Common myeloid progenitor, CD34-positive (primary cell): ENCODE measurements around the gene ADCY6.
A peak's percentile ranks its signal among the peaks of the same experiment; 100 is the strongest.

Experiments
- CTCF ChIA-PET: fragments of 350-600 bp; sonication (Branson Sonifier 250); formaldehyde crosslinking; loops from one replicate; lab custom pipeline; 2021; ENCODE audit warnings: antibody characterized with exemption; lab: Charles Lee
- POLR2A ChIA-PET: fragments of 350-600 bp; sonication (Branson Sonifier 250); formaldehyde crosslinking; loops from one replicate; lab custom pipeline; 2021; ENCODE audit warnings: antibody characterized with exemption; lab: Charles Lee
- DNase-seq, 3 donors: peaks; one replicate each; pipeline versions ENCODE4 v3.0.0 to v3.0.0-alpha.2; 2013
- H3K27ac ChIP-seq, 2 experiments: 1 replicate in 1 of 2; 2 replicates in 1 of 2; pipeline ENCODE4 v1.7.0; 2013; ENCODE audit warnings: inconsistent platforms in 2 of 2, low read length in 2 of 2, mild to moderate bottlenecking in 2 of 2, low read depth in 1 of 2, moderate library complexity in 1 of 2; ENCODE audit not compliant: severe bottlenecking in 2 of 2, insufficient read depth in 1 of 2, poor library complexity in 1 of 2
- H3K27me3 ChIP-seq, 5 experiments: replicated peaks in 2 of 5; 1 replicate in 3 of 5; 2 replicates in 2 of 5; pipeline versions ENCODE4 v1.6.1 to v1.7.0; 2013; ENCODE audit warnings: low read length in 4 of 5, mild to moderate bottlenecking in 2 of 5, moderate library complexity in 2 of 5, inconsistent platforms in 1 of 5; ENCODE audit not compliant: insufficient read depth in 5 of 5, control insufficient read depth in 4 of 5
- H3K36me3 ChIP-seq, 4 experiments: 1 replicate in 2 of 4; 2 replicates in 2 of 4; pipeline versions ENCODE4 v1.6.1 to v1.7.0; 2013; ENCODE audit warnings: low read length in 3 of 4, control low read depth in 1 of 4, mild to moderate bottlenecking in 1 of 4; ENCODE audit not compliant: control insufficient read depth in 4 of 4, insufficient read depth in 4 of 4
- H3K4me1 ChIP-seq, 4 experiments: 1 replicate in 3 of 4; 2 replicates in 1 of 4; pipeline versions ENCODE4 v1.6.1 to v1.7.1; 2013; ENCODE audit warnings: low read length in 3 of 4, mild to moderate bottlenecking in 3 of 4, control low read depth in 1 of 4, inconsistent platforms in 1 of 4, moderate library complexity in 1 of 4; ENCODE audit not compliant: control insufficient read depth in 4 of 4, insufficient read depth in 4 of 4; ENCODE audit errors: control extremely low read depth in 1 of 4
- H3K4me3 ChIP-seq, 7 experiments: 1 replicate in 4 of 7; 2 replicates in 3 of 7; pipeline versions ENCODE4 v1.5.1 to v1.7.0; 2013; ENCODE audit warnings: mild to moderate bottlenecking in 7 of 7, low read length in 6 of 7, moderate library complexity in 6 of 7, inconsistent platforms in 2 of 7, low read depth in 2 of 7, control low read depth in 1 of 7; ENCODE audit not compliant: insufficient read depth in 4 of 7, control insufficient read depth in 1 of 7; ENCODE audit errors: extremely low read depth in 1 of 7
- H3K9me3 ChIP-seq, 5 experiments: 1 replicate in 4 of 5; 2 replicates in 1 of 5; pipeline versions ENCODE4 v1.6.1 to v1.7.1; 2013; ENCODE audit warnings: low read length in 4 of 5, mild to moderate bottlenecking in 2 of 5, inconsistent platforms in 1 of 5, low read depth in 1 of 5, moderate library complexity in 1 of 5; ENCODE audit not compliant: control insufficient read depth in 4 of 5, insufficient read depth in 2 of 5; ENCODE audit errors: control extremely low read depth in 1 of 5
- whole genome bisulfite sequencing: methylation state at CpG from one replicate; pipeline ENCODE4 v1.1.5; 2013; ENCODE audit not compliant: insufficient coverage; 5-methylcytosine and 5-hydroxymethylcytosine counted together

Gene ADCY6

GRCh38 chr12:48822139-48822538 is 33.2 kb upstream of the ADCY6 start:
- no peaks in the 10 kb centered on the region for H3K9me3 ChIP-seq
- H3K27me3 ChIP-seq: peaks cover 0 to 6% (median 0%) of the 10 kb centered on the region in 5 experiments
- no peak overlapping the region for H3K27ac ChIP-seq
- 92% methylated on average over 2 of the region's 5 CpGs for WGBS
- H3K4me3 ChIP-seq: no peak overlapping the region
- H3K36me3 ChIP-seq: peaks cover 0 to 12% (median 0%) of the 10 kb centered on the region in 4 experiments
- DNase-seq: no peak
- POLR2A ChIA-PET: no interaction called here
- peaks cover 0 to 22% (median 16%) of the 10 kb centered on the region in 4 experiments for H3K4me1 ChIP-seq
- CTCF ChIA-PET: interaction anchor here (1.9 to 7.0 kb wide), 2 partner anchors 6 to 9 kb away, joined by 5 to 37 read pairs; no protein-coding TSS in a partner anchor

GRCh38 chr12:48819986-48820725 is 31.3 kb upstream of the ADCY6 start:
- no peak overlapping the region for H3K27ac ChIP-seq
- H3K27me3 ChIP-seq: peaks cover 0 to 9% (median 0%) of the 10 kb centered on the region in 5 experiments
- DNase-seq: no peak
- peaks cover 0 to 36% (median 28%) of the 10 kb centered on the region in 4 experiments for H3K4me1 ChIP-seq
- ChIA-PET CTCF (interaction anchor here (1.0 to 1.1 kb wide), 3 partner anchors 10 to 67 kb away, joined by 3 to 8 read pairs (median 7); partner anchors contain the start of gene DDX23), POLR2A (no interaction called here)
- H3K9me3 ChIP-seq: no peaks in the 10 kb centered on the region
- 100% methylated on average over 3 of the region's 5 CpGs for WGBS
- H3K4me3 ChIP-seq: no peak overlapping the region
- no peaks in the 10 kb centered on the region for H3K36me3 ChIP-seq

DNA sequence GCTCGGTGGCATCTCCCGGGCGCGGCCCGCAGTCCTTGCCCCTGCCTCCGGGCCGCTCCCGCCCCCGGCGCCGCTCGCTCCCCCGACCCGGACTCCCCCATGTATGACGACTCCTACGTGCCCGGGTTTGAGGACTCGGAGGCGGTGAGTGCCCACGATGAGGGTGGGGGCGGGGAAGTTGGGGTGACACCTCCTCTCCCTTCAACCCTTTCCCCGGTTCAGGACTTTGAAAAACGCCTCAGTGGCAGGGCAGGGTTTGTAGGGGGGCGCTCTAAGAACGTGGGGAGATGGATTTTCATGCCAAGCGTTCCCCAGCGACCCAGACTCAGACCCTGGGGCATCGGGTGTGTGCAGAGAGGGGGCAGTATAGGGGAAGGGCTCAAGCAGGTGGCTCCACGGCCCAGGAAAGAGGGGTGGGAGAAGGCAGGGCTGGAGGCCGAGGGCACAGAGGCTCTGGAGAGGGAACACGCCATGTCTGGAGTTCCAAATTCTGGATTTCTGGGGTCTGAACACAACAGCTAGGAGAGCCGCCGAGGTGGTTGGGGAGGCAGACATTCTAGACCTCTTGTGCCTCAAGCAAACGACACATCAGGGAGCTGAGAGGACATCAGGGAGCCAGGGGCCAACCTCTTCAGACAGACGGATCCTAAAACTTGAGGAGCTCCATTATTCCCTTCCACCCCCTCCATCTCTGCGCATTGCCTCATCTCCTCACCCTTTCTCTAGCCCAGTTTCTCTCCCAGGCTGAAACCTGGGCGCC is 30.1 kb upstream of the ADCY6 start:
- Histone ChIP-seq H3K4me1 (peaks cover 0 to 47% (median 33%) of the 10 kb centered on the region in 4 experiments), H3K27me3 (peaks cover 0 to 9% (median 0%) of the 10 kb centered on the region in 5 experiments), H3K27ac (no peak overlapping the region), H3K36me3 (no peaks in the 10 kb centered on the region), H3K9me3 (no peaks in the 10 kb centered on the region), H3K4me3 (peak overlapping the region; percentile 23 to 89 (median 67))
- 18% methylated on average over 14 of the region's 37 CpGs for WGBS
- POLR2A ChIA-PET: no interaction called here
- DNase-seq: peak in 2 of 3 donors; percentile 42 to 70
- CTCF ChIA-PET: interaction anchor here (0.7 to 1.1 kb wide), 4 partner anchors 9 to 66 kb away, joined by 3 to 8 read pairs (median 5); partner anchors contain the start of gene DDX23

GRCh38 chr12:48817873-48818830 is 29.3 kb upstream of the ADCY6 start, which contains the start of gene CACNB3:
Gene CACNB3 (plus strand): TSS chr12:48818496. CDS start chr12:48818930, 434 bp downstream.
- no peaks in the 10 kb centered on the region for H3K36me3 ChIP-seq
- H3K27me3 ChIP-seq: peaks cover 0 to 9% (median 0%) of the 10 kb centered on the region in 5 experiments
- peak in 2 of 3 donors; percentile 57 to 72 for DNase-seq
- CTCF ChIA-PET: interaction anchor here (0.6 to 4.7 kb wide), 3 partner anchors 8 to 21 kb away, joined by 3 to 37 read pairs (median 3); no protein-coding TSS in a partner anchor
- POLR2A ChIA-PET: no interaction called here
- under 1% methylated on average over 62 of the region's 79 CpGs for WGBS
- H3K4me3 ChIP-seq: peak within 1 kb of the TSS; percentile 53 to 89 (median 67)
- peaks cover 0 to 52% (median 36%) of the 10 kb centered on the region in 4 experiments for H3K4me1 ChIP-seq
- no peak within 1 kb of the TSS for H3K27ac ChIP-seq
- H3K9me3 ChIP-seq: no peaks in the 10 kb centered on the region

DNA sequence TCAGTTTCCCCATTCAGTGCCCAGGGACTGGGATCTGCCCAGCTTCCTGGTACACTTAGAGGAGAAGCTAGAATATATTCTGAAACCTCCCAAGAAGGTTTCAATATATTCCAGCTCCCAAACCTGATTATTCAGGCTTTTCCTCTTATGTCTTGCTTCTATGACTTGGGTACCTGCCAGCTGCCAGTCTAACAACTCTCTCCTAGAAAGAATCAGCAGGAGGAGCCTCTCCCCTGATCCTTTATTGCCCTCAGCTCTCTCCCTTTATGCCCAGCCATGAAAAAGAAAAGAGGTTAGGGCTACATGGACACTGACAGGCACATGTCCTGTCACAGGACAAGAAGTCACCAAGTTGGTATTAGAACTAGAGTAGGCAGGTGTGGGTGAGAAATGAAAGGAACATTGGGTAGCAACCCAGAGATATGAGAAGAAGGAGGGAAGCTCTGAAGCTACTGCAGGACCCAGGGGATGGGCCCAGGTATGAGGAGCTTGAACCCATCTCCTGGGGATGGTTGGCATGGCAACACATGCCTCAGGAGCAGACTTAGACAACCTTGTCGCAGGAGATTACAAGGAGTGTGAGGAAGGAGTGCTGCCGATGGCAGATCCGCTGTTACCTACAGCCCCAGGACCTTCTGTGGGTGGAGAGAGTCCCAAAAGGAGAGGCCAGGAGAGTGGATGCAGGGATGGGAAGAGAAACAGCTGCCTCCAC is 27.4 kb upstream of the ADCY6 start:
- no peaks in the 10 kb centered on the region for H3K9me3 ChIP-seq
- no peak for DNase-seq
- no peaks in the 10 kb centered on the region for H3K36me3 ChIP-seq
- H3K4me1 ChIP-seq: peaks cover 0 to 52% (median 36%) of the 10 kb centered on the region in 4 experiments
- H3K27ac ChIP-seq: no peak overlapping the region
- H3K4me3 ChIP-seq: peak overlapping the region in 4 of 7 experiments; percentile 79 to 88 (median 84)
- H3K27me3 ChIP-seq: peaks cover 0 to 9% (median 0%) of the 10 kb centered on the region in 5 experiments
- 100% methylated on average over 3 of the region's 3 CpGs for WGBS
- ChIA-PET POLR2A (no interaction called here), CTCF (interaction anchor here (0.7 to 4.7 kb wide), 12 partner anchors 9 to 67 kb away, joined by 3 to 37 read pairs (median 6); partner anchors contain the start of genes ADCY6 and DDX23)
